Endometrial microvascular endothelial cells (primary cell): Measurements from ENCODE around the gene SART3. TPM values are rescaled to one million over a fixed set of nuclear protein-coding genes. Genes with fewer than 3 reads are reported as not detected.
"Not testable (repeated sequence)": the region's sequence is repeated elsewhere in the genome, so short reads cannot be mapped to it uniquely, and the experiment has no call there.

Source experiments
- in situ Hi-C: cut with HindIII; loops from 2 replicates; pipeline ENCODE4 v1.10.0; 2017; ENCODE audit warnings: low sequenced_read_pairs, low pct_unique_long_range_greater_than_20kb; ENCODE audit errors: inconsistent ontology term
- total RNA-seq: library from RNA; depleted of rRNA; stranded (reverse); fragments of >200 nt; gene quantifications from one replicate; pipeline ENCODE4 v1.2.3, GENCODE V29; 2015; ENCODE audit errors: inconsistent ontology term

SART3 gene
- total RNA-seq, 1 donor from 2014 or later: 34.6 TPM

DNA sequence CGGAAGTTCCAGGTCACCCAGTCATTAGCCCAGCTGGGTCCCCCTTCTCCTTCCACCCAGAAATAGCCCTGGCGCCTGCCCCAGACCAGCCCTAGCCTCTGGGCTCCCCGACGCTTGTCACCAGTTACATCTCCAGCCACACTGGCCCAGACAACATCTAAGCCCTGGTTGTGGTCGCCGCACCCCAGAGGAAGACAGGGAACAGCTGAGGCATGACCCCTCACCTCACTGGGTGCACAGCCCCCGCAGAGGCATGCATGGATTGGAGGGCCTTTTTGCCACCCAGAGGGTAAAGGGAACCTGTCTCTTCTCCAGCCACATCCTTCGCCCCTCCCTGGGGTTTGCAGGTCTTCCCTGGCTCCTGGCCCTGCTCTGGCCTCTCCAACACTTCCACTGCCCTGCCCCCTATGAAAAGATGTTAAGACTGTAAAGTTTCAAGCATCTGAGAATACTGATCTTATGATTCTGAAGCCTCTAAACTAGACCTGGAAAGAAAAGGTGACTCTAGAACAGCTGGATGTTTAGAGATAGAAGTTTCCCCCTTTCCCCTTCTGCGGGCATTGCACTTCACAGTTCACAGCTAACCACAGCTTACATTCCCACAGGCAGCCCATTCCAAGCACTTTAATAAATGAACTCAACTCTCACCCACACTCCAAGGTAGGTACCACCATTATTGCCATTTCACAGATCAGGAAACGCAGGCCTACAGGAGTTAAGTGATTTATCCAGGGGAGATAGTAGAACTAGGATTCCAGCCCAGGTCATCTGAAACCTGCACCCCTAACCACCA, 22.2 kb upstream of the SART3 start:
- in situ Hi-C loops: no loop called here

DNA sequence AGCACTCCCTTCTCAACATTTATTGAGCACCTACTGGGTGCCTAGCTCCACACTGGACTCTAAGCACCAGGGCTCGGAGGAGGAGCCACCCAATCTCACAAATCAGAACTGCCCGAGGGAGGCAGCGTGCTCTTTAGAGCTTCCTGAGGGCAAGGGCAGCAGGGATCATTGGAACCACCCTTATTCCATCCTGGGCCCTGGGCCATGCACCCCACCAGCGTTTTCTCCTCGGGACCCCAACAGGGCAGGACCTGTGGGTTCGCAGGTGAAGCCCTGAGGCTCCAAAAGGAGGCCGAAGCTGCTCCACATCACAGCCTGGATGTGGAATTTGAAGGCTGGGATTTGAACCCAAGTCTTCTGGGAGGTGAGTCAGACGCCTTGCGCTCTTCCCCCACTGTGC, 21.5 kb upstream of the SART3 start:
- in situ Hi-C loops: no loop called here

DNA sequence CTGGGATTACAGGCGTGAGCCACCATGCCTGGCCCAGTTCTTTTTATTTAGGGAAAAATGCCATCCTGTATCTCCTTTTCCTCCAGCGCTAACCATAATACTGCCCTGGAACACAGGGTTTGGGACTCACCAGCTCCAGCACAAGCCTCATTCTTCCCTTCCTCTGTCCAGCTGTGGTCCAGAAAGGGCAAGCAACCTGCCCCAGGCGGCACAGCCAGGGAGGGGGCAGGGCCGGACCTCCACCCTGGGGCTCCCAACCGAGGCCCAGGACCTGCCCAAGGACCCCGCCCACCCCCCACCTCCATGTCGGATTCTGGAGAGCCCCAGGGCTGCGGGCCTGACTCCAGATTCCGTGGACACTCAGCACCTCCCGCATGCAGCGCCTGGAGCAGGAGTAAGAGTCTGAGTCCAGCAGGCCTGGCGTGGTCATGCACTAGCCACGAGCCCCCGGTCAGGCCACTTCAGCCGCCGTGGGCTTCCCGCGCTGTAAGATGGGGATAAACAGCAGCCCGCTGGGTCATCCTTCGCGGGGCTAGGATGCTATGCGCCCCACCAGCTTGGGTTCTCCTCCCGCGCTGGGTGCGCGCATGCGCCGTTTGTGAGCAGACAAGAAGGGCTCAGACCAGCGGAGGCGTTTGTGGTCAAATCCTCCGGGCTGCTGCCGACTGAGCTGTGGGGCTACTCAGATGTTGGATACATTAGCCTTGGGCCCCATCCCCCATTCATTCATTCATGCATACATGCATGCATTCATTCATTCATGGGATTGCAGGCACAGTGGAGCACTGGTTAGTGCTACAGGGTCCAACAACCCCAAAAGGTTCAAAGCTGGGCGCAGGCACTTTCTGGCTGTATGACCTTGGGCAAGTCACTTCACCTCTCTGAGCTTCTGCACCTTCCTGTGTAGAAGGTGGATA, 20.6 kb upstream of the SART3 start:
- in situ Hi-C loops: no loop called here

DNA sequence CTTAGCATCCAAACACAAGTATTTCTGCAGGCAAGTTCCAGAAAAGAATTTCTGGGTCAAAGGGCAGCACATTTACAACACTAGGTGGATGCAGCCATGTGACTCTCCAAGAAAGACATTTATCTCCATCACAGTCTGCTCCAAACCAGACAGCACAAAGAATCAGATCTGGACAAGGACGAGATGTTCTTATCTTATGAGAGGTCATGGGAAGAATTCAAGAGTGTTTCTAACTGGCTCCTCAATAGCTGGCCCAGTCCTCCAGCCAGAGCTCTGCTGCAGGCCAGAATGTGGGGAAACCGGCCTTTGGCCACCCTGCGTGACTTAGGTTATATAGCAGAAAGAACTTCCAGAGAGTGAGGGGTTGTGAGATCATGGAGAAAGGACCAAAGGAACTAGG, 19.6 kb upstream of the SART3 start:
- in situ Hi-C loops: no loop called here

DNA sequence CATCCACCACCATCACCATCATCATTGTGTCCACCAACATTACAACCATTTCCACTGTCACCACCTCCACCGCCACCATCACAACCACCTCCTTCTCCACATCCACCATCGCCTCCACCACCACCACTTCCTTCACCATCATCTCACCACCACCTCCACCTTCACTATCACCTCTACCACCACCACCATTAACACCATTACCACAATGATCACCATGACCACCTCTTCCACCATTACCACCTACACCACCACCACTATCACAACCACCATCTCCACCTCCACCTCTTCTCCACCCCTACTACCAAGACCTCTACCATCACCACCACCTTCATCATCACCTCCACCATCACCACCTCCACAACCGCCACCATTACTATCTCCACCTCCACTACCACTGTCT, 17.8 kb upstream of the SART3 start:
- in situ Hi-C loops: no loop called here

DNA sequence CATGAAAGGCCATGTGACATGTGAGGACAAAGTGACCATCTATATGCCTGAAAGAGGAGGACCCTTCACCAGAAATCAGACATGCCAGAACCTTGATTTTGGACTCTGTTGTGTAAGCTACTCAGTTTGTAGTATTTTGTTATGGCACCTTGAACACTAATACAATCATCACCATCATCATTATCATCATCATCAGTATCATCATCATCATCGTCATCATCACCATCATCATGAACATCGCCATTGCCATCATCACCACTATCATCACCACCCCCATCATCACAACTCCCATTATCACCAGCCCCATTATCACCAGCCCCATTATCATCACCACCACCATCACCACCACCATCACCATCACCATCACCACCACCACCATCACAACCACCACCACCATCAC, 17.3 kb upstream of the SART3 start:
- in situ Hi-C loops: no loop called here

DNA sequence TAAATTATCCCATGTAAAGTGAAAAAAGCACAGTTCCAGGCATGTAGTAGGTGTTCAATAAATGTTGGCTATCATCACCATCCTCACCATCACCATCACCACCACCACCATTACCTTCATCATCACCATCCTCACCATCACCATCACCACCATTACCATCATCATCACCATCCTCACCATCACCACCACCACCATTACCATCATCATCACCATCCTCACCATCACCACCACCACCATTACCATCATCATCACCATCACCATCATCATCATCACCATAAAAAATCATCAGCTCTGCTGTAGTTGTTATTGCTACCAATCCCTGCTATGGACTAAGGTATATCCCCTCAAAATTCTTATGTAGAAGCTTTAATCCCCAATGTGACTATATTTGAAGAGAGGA, 16.5 kb upstream of the SART3 start:
- in situ Hi-C loops: no loop called here

DNA sequence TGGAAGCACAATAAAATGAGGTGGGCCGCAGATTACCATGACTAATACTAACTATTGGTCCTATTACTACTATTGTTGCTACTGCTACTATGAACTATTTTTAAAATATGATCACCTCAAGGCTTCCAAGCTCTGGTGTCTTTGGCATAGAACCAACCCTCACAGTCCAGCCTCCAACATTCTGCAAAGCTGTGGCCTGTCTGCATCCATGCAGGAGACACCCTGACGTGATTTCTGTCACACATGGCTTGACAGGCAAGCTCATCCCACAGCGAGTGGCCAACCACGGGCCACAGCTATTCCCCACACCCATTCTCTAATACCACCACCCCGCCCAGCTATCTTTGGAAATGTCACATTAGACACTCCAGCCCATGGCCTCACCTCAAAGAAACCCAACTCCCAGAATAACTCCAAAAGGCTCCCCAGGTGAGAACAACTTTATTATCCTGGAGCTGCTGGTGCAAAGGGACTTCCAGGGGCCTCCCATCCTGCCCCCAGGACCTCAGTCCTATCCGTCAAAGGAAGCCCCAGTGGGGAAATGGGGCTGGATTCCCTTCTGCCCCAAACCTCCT, 15.8 kb upstream of the SART3 start:
- in situ Hi-C loops: no loop called here

DNA sequence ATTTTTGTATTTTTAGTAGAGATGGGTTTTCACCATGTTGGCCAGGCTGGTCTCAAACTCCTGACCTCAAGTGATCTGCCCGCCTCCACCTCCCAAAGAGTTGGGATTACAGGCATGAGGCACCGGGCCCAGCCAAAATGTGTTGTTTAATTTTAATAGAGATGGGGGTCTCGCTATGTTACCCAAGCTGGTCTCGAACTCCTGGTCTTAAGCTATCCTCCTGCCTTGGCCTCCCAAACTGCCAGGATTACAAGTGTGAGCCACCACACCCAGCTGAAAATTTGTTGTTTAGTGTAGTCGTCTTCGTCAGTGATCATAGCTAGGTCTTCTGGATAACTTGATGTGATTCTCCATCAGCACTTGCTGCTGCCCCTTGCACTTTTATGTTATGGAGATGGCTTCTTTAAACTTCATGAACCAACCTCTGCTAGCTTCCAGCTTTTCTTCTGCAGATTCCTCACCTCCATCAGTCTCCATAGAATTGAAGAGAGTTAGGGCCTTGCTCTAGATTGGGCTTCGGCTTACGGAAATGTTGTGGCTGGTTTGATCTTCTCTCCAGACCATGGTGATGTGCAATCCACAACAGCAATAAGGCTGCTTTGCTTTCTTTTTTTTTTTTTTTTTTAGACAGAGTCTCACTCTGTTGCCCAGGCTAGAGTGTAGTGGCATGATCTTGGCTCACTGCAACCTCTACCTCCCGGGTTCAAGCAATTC, 14.4 kb upstream of the SART3 start:
- in situ Hi-C loops: no loop called here

DNA sequence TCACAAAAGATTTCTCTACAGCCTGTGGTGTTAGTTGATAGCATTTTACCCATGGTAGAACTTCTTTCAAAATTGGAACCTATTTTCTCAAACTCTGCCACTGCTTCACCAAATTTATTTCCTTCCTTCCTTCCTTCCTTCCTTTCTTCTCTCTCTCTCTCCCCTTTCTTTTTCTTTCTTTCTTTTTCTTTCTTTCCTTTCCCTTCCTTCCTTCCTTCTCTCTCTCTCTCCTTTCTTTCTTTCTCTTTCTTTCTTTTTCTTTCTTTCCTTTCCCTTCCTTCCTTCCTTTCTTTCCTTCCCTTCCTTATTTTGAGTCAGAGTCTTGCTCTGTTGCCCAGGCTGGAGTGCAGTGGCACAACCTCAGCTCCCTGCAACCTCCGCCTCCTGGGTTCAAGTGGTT, 13.3 kb upstream of the SART3 start:
- in situ Hi-C loops: not testable (repeated sequence)

DNA sequence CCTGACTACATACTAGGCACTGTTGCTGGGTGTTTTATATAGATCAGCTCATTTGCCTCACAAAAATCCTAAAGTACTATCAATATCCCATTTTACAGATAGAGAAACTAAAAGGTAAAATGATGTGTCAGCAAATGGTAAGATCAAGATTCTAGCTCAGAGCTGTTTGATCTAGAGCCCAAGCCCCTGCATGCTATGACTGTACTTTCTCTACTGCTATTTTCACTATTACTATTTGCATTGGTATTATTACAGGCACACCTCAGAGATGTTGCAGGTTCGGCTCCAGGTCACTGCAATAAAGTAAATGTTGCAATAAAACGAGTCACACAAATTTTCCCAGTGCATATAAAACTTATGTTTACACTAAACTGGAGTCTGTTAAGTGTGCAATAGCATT, 12.3 kb upstream of the SART3 start:
- in situ Hi-C loops: no loop called here

DNA sequence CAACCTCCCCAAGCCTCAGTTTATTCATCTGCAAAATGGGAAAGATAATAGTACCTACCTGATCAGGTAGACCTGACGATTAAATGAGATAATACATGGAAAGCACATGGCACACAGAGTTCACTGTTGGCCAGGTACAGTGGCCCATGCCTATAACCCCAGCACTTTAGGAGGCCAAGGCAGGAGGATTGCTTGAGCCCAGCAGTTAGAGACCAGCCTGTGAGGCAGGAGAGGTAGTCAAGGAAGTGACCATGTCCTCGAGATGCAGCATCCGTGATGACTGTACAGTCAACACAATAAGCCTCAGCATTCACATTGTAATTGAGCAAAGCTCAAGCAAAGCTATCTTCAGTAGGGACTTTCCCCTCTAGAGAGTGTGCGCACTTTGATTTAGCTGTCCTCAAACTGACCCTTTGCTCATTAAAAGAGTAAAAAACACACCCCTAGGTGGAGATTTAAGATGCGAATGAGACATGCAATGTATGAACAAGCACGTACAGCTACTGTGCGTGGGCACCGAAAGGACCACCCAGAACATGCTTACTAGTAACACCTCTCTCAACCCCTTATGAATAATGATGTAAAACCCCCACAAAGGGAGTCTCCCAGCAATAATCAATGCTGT, 11.3 kb upstream of the SART3 start:
- in situ Hi-C loops: no loop called here

DNA sequence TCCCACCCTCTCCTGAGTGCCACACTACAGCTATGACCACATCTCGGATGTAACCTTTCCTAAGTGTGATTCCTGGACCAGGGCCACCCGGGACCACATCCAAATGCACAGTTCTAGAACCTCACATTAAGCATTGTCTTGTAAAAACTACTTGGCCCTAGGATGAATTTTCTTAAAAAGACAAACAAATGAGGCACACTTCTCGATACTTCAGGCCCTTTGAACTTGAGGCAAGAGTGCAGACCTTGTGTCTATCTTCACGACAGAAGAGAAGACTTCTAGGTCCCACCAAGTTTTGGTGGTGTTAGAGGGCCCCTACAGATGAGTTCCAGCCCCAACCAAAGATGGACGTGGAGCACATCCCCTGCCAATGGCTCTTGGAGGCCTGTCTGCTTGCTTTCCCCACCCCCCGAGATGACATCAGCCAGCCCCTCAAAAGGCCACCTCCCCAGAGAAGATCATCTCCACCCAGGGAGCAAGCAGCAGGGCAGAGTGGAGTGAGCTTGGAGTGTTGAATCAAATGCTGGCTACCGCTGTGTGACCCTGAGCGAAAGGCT, 10.7 kb upstream of the SART3 start:
- in situ Hi-C loops: no loop called here

DNA sequence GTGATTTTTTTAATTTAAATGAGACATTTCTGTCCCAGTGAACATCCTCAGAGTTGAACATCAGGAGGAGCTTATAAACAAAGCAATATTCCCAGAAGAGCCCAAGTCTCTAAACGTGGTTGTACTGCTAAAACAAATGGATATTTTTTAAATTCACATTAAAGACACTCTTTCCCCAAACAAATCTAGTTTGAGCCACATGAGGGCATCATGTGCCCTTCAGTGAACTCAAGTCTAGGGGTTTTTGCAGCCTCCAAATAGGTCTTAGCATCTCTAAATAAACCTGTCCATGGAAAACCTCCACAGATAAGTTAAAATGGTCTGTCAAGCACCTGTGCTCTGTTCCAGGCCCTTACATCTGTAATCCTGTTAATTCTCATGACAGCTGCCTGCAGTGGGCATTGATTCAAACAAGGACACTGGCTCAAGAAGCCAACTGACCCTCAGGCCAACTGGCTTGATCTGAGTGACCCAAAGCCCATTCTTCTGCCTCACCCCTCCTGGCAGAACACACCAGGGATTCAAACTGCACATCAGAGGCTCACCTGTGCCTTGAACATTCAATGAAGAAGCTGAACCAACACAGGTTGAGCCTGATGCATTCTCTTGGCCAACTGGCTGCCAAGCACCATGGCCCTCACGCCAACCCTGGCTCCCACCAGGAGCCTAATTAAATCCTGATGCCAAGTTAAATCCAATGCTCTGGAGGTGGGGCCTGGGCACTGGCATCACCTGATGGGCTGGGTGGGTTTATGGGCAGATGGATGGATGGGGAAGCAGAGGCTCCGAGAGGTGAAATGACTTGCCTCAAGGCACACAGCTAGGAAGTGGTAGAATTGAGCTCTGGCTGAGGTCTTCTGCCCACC, 10.0 kb upstream of the SART3 start:
- in situ Hi-C loops: no loop called here

DNA sequence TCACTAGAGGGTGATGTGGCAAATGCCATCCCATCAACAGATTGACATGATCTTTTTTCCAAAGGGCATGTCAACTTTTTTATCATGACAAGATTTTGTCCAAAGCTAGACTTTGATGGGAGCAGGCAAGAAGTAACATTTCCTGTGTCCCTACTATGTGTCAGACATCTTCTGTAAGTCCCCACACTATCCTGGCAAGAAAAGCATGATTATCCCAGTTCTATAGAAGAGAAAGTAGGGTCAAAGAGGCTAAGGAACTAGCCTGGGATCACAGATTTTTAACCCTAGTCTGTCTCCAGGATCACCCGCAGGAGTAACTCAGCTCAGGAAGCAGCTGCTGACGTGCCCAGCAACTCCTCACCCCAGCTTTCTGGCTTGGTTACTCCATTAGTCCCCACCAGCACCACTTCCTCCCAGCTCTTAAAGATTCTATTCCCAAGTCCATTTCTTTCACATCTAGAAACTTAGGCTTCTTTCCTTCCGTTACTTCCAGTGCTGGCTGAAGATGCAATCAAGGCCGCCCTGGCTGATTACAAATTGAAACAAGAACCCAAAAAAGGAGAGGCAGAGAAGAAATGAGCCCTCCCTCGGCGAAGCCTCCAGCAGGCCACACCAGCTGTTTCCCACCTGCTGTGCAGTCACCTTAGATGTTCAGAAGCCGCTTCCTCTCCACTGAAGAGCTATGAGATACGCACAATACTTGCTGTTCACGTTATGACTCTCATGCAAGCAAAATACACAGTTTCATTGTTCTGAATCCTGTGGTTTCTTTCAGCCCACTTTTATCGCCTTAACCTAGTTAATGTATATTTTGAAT, 7.6 kb upstream of the SART3 start:
- in situ Hi-C loops: no loop called here

DNA sequence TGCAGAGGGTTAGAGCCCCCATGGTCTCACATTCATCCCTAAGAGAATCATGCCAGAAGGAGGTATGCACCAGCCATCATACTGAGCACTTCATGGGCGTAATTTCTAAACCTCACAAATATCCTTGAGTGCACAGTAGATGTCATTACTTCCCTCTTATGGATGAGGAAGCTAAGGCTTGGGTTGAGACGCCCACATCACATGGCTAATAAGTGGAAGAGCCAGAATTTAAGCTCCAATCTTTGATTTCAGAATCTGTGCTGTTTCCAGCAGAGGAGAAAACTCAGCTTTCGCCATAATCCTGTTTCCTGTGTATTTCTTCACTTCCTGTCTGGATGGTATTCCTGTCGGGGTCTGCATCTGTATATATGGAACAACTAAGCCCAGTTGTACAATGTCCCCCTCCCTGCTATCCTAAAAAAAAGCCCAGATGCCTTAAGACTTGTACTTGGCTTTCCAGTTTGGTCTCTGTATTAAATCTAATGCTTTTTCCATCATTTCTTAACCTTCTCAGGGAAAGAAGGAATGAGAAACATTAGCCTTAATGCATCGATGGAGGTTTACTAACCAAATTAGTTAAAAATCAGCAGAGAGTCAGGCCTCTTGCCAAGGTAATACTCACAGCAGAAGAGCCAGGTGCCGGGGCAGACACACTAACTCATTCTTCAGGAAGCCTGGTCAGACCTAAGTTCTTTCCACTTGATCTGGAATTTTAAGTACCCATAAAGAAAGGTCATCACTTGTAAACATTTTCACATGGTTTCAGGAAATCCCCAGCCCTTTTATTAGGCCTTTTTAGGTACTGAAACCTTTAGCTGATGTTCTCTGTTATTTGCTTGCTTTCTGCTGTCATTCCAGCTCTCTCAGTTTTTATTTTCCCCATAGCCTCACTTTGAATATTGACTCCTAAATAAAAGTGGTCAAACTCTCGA, 6.7 kb upstream of the SART3 start:
- in situ Hi-C loops: no loop called here
